22Rv1 (cell line): ENCODE data around the gene FANCB.

ENCODE experiments used
- CTCF ChIP-seq: fragments of 450-650 bp; IDR thresholded peaks from 2 replicates; pipeline ENCODE4 v1.5.1; 2017; ENCODE audit warnings: mild to moderate bottlenecking
- ZFX ChIP-seq: fragments of 450-650 bp; IDR thresholded peaks from 2 replicates; pipeline ENCODE4 v1.6.1; 2017; ENCODE audit warnings: antibody characterized with exemption, borderline replicate concordance

GRCh38 chrX:14825851-14826250 lies 47.0 kb downstream of the FANCB start:
- no peak for TF ChIP-seq CTCF
- no peak for TF ChIP-seq ZFX
